NCI-H446 treated with DMSO at 0.1 percent for 48 hours (cell line): ENCODE data around the gene WDFY4.

Experiments
- DNase-seq: peaks from one replicate; lab custom pipeline; 2025; lab: John Stamatoyannopoulos, UW

The WDFY4 gene

GRCh38 chr10:48794074-48794473, 109.4 kb downstream of the WDFY4 start:
- DNase-seq = no peak

GRCh38 chr10:48796713-48797245, 112.1 kb downstream of the WDFY4 start:
- no peak for DNase-seq

GRCh38 chr10:48797830-48798229, 113.2 kb downstream of the WDFY4 start:
- DNase-seq = no peak

DNA sequence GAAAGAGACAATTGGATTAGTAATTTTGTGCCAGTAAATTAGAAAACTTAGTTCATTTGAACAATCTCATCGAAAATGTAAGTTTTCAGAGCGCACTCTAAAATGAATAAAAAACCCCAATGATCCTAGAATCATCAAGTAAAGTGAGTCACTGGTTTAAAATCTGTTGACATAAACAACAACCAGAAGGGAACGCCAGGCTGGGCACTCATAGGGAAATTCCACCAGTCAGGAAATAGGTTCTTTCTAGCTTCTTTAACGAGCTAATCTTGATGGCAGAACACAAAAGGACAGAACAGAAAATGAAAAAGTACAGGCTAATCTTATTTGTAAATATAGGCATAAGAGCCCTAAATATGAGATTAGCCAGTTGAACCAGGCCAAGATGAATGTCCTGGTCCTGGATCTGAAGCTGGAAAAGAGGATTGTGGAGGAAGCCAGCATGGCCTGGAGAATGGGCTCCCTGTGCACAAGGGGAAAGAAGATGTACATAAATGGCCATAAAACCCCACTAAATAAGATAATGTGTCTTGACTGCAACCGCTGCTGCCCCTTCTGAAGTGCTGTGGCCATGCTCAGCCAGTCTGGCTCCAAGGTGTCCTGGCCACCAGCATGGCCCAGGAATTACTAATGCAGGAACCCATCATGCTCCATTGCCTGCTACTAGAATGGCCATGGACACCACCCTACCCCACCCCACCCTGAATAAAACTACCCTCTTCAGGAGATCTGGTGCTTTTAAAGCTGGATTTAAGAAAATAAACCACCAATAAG, 114.0 kb downstream of the WDFY4 start:
- no peak for DNase-seq

GRCh38 chr10:48799341-48800006, 114.8 kb downstream of the WDFY4 start:
- DNase-seq = no peak

- DNase-seq = no peak
These were observed 115.5 kb downstream of the WDFY4 start for GRCh38 chr10:48800007-48800675.

GRCh38 chr10:48801001-48801421, 116.3 kb downstream of the WDFY4 start:
- DNase-seq = no peak

DNA sequence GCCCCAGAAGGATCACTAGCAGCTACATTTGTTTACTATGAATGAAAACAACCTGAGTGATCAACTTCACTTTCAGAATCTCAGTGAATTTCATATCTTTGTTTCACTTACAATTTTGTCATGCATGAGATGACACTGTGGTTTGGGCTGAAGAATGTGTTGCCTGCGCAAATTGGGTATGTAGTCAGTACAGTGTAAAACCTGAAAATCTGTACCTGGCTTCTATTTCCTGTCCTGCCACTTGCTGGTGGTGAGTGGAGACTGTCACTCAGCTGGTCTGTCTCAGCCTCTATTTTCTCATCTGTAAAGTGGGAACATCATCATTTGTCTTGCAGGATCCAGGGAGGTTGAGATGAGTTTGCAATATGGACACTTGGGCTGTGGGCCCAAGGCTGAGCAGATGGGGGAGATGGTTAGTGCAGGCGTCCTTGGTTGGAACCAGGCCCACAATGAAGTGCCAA, 118.0 kb downstream of the WDFY4 start:
- DNase-seq = peak; percentile 9

- no peak for DNase-seq
These were observed 119.3 kb downstream of the WDFY4 start for GRCh38 chr10:48803801-48804584.

DNA sequence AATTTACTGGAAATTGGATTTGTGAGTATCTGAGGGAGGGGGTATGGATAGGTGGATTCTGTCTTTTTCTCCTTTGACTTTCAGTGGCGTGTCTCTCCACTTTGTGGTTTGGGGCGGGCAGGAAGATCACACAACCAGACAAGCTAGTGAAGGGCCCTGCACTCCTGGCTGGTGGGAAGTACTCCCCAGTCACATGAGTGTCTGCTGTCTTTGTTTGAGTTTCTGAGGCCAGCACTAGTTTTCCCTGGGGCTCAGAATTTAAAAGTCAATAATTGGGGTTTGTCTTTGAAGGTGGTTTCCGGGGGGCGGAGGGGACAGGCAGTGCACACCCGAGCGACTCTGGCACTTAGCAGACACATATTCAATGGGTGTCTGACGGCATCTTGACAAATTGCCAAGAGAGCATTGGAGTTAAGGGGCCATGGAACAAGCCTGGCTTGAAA, 120.1 kb downstream of the WDFY4 start:
- no peak for DNase-seq

GRCh38 chr10:48805411-48805810, 120.7 kb downstream of the WDFY4 start:
- no peak for DNase-seq

GRCh38 chr10:48805848-48806247, 121.2 kb downstream of the WDFY4 start:
- no peak for DNase-seq

- DNase-seq = no peak
These were observed 121.7 kb downstream of the WDFY4 start for GRCh38 chr10:48806342-48806741.

DNA sequence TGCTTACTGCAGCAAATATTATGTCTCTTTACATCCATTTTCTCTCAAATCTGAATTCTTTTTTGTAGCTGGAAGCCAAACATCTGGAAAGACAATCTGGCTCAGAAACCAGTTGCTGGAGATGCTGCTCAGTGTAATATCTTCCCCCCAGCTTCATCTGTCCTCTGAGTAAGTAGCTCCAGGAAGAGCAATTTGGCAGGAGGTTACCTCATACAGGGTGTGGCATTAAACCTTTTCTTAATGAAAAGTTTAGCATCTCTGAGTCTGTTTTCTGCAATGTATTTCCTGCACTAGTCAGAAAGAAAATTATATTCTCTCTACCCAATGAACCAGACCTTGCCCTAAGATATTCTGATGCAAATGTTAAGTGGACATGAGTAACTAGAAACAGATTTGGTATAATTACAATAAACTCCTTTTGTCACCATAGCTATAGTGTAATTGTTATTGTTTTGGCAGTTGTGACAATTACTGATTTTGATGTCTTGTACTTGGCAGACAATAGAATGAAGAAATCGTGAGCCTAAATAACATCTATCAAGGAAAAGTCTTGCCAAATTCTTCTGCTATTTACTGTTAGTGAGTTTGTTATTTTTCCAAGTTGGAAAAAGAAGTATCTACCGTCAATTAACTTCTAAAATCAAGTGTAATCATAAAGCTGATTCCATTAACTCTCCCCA, 123.3 kb downstream of the WDFY4 start:
- DNase-seq = no peak

DNA sequence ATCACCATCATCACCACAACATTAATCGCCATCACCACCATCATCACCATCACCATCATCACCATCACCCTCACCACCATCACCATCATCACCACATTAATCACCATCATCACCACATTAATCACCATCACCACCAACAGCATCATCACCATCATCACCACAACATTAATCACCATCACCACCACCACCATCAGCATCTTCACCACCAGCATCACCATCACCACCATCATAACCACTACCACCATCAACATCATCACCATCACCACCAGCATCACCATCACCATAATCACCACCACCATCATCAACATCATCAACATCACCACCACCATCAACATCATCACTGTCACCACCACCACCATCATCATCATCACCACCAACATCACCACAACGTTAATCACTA, 124.6 kb downstream of the WDFY4 start:
- no peak for DNase-seq

GRCh38 chr10:48811461-48811860, 126.8 kb downstream of the WDFY4 start:
- DNase-seq = no peak

DNA sequence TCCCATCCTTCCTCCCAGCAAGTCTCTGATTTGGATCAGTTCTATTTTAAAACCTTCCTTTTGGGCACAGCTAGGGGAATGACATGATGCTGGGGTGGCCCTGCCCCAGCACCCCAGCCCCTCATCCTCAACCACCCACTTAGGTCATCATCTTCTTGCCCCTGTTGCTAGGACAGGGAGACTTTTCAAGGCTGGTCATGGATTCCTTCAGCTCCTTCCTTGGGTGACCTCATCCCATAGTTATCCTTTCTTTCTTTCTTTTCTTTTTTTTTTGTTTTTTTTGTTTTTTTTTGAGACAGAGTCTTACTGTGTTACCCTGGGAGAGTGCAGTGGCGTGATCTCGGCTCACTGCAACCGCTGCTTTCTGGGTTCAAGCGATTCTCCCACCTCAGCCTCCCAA, 127.2 kb downstream of the WDFY4 start:
- DNase-seq = no peak

GRCh38 chr10:48813291-48813690, 128.6 kb downstream of the WDFY4 start:
- no peak for DNase-seq

DNA sequence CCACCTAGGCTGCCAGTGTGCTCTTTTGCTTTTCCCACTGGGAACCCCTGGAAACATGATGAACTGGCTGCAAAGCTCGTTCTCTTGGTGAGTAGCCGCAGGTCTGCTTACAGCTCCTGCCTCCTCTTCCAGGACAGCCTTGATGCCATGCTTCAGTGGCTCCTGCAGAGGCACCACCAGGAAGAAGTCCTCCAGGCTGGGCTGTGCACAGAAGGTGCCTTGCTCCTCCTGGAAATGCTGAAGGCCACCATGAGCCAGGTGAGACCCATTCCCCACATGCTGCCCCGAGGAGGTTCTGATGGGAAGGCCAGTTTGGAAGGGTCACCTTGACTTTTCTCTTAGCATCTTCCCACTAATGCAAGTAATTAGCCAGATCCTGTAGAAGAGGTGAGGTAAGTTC, 129.2 kb downstream of the WDFY4 start:
- no peak for DNase-seq

- no peak for DNase-seq
These were observed 130.3 kb downstream of the WDFY4 start for GRCh38 chr10:48814933-48815332.

- no peak for DNase-seq
These were observed 132.5 kb downstream of the WDFY4 start for GRCh38 chr10:48817141-48817540.
